HG03159 (cell line): ENCODE measurements around the gene TPCN1.
A peak's percentile ranks its signal among the peaks of the same experiment; 100 is the strongest.

Source experiments
- ATAC-seq: cut with Tn5 transposase; IDR thresholded peaks from one replicate; pipeline ENCODE4 v1.9.1; 2021; ENCODE audit warnings: mild to moderate bottlenecking, moderate library complexity; ENCODE audit not compliant: unreplicated experiment

The TPCN1 gene

GRCh38 chr12:113221181-113221996 lies at the start of gene TPCN1:
TSS of gene TPCN1 (plus strand) at chr12:113221464. CDS start at chr12:113226853, 5,389 bp downstream.
- peak; percentile 89 for ATAC-seq

- no peak for ATAC-seq
These were observed 49.7 kb upstream of the TPCN1 start for GRCh38 chr12:113171543-113171942.

- ATAC-seq: no peak
These were observed 49.1 kb upstream of the TPCN1 start for GRCh38 chr12:113172185-113172584.

GRCh38 chr12:113173081-113173698 lies 48.1 kb upstream of the TPCN1 start:
- peak; percentile 64 for ATAC-seq

GRCh38 chr12:113174461-113175384 lies 46.5 kb upstream of the TPCN1 start:
- no peak for ATAC-seq

- no peak for ATAC-seq
These were observed 42.2 kb upstream of the TPCN1 start for GRCh38 chr12:113179023-113179422.

GRCh38 chr12:113180333-113180732 lies 40.9 kb upstream of the TPCN1 start:
- ATAC-seq: no peak

GRCh38 chr12:113181975-113182374 lies 39.3 kb upstream of the TPCN1 start:
- no peak for ATAC-seq

- no peak for ATAC-seq
These were observed 38.2 kb upstream of the TPCN1 start for GRCh38 chr12:113183030-113183589.

GRCh38 chr12:113184098-113184899 lies 37.0 kb upstream of the TPCN1 start:
- peak; percentile 54 for ATAC-seq

GRCh38 chr12:113184900-113185179 lies 36.4 kb upstream of the TPCN1 start:
- ATAC-seq: peak; percentile 74

GRCh38 chr12:113185180-113186032 lies 35.9 kb upstream of the TPCN1 start, which contains the start of the genes DDX54 and RITA1:
TSS of gene DDX54 (minus strand) at chr12:113185478. CDS start at chr12:113185451, 27 bp downstream.
TSS of gene RITA1 (plus strand) at chr12:113185721. CDS start at chr12:113186747, 1,026 bp downstream.
- peak; percentile 42 for ATAC-seq

- ATAC-seq: no peak
These were observed 35.3 kb upstream of the TPCN1 start for GRCh38 chr12:113186033-113186365.

GRCh38 chr12:113186666-113187325 lies 34.5 kb upstream of the TPCN1 start:
- ATAC-seq: no peak

GRCh38 chr12:113189361-113189760 lies 31.9 kb upstream of the TPCN1 start:
- no peak for ATAC-seq

- no peak for ATAC-seq
These were observed 30.5 kb upstream of the TPCN1 start for GRCh38 chr12:113190761-113191160.

GRCh38 chr12:113191227-113191626 lies 30.0 kb upstream of the TPCN1 start:
- no peak for ATAC-seq

GRCh38 chr12:113194971-113195391 lies 26.3 kb upstream of the TPCN1 start:
- ATAC-seq: no peak

GRCh38 chr12:113195598-113195997 lies 25.7 kb upstream of the TPCN1 start:
- no peak for ATAC-seq
